B cell (primary cell): ENCODE measurements around the gene UQCR11.

Experiments
- EZH2 ChIP-seq: IDR thresholded peaks from 2 replicates; pipeline ENCODE4 v1.6.1; 2012; ENCODE audit warnings: borderline replicate concordance, low read depth, mild to moderate bottlenecking, moderate library complexity, low read length; ENCODE audit not compliant: insufficient read depth, poor library complexity, severe bottlenecking
- TF ChIP-seq, protein P1 (sequence below): fragments of 200-600 bp; IDR thresholded peaks from one replicate; pipeline ENCODE4 v1.8.0; 2022; ENCODE audit warnings: antibody characterized with exemption, mild to moderate bottlenecking

DNA sequence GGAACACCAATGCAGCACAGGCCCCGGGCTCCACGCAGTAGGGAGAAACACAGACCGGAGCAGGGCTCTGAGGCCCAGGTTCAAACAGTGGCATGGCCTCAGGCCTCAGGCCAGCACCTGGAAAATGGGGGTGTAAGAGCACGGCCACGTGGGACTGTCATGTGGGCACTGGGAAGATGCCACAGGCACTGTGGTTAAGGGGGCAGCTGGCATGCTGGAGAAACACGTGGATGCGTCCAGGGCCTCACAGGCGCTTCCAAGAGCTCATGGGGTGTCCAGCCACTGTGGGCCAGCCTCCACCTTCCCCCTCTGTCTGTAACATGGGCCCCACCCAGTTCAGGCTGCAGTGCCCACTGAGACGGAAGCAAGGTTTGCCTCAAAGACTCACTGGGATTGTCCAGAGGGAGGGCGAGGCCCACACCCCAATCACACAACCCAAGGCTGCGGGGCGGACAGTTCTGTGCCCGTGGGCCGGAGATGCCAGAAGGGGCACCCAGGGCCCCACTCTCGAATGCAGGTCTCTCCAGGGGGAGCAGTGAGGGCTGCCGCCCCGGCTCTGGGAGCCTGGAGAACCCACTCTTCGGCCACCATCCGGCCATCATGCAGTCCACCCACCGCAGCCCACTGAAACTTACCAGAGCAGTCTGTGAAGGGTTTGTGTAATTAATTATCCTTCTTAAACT, 6.3 kb downstream of the UQCR11 start:
- TF ChIP-seq, protein P1, sequence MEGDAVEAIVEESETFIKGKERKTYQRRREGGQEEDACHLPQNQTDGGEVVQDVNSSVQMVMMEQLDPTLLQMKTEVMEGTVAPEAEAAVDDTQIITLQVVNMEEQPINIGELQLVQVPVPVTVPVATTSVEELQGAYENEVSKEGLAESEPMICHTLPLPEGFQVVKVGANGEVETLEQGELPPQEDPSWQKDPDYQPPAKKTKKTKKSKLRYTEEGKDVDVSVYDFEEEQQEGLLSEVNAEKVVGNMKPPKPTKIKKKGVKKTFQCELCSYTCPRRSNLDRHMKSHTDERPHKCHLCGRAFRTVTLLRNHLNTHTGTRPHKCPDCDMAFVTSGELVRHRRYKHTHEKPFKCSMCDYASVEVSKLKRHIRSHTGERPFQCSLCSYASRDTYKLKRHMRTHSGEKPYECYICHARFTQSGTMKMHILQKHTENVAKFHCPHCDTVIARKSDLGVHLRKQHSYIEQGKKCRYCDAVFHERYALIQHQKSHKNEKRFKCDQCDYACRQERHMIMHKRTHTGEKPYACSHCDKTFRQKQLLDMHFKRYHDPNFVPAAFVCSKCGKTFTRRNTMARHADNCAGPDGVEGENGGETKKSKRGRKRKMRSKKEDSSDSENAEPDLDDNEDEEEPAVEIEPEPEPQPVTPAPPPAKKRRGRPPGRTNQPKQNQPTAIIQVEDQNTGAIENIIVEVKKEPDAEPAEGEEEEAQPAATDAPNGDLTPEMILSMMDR = no peak
- no peak for TF ChIP-seq EZH2
